Urothelium cell line (cell line): ENCODE results near the gene SLCO3A1.
"Not testable (repeated sequence)": the region's sequence is repeated elsewhere in the genome, so short reads cannot be mapped to it uniquely, and the experiment has no call there.

Source experiments
- DNase-seq: peaks from one replicate; pipeline ENCODE4 v3.0.0; 2011; ENCODE audit warnings: low spot score, mixed read lengths
- FAIRE-seq: peaks from 2 replicates; lab custom pipeline; 2011; peaks lifted over from hg19 to GRCh38; lab: Jason Lieb, UNC

The SLCO3A1 gene

GRCh38 chr15:92168066-92168683 lies 314.7 kb downstream of the SLCO3A1 start:
- FAIRE-seq (no peak), DNase-seq (no peak)

GRCh38 chr15:92170897-92171296 lies 317.4 kb downstream of the SLCO3A1 start:
- FAIRE-seq = no peak
- DNase-seq = no peak

DNA sequence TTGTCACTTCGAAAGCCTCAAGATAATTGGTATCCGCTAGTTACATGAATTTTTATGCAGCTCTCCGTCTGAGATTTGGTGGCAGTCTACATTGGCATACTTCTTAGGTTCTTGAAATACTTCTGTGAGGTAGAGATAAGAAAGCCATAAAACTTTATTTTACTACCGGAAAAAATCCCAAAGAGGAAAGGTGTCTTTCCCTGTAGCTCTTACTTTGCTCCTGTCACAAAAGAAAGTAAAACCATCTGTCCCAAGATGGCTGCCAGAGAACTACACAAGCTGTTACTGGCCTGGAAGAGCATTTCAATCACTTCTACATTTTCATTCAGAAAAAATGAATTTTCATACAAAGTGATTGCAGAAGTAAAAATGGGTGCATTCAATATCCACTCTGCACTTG lies 325.4 kb downstream of the SLCO3A1 start:
- FAIRE-seq = no peak
- no peak for DNase-seq

DNA sequence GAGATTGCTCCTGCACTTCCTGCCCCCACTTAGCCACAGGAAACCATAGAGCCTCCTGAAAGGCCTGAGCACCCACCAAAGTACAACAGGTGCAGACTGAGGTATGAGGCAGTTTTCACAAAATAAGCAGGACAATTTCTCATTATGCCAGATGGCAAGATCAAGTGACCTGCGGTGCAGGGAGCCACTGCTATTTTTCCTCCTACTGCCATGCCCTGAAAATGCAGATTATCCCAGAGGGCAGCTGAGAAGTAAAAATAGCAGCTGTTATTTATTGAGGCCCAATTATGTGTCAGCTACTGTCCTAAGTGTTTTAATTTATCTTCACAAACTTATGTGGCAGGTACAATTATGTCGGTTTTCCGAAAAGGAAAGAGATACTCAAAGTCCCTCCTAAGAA lies 330.6 kb downstream of the SLCO3A1 start:
- no peak for FAIRE-seq
- no peak for DNase-seq

DNA sequence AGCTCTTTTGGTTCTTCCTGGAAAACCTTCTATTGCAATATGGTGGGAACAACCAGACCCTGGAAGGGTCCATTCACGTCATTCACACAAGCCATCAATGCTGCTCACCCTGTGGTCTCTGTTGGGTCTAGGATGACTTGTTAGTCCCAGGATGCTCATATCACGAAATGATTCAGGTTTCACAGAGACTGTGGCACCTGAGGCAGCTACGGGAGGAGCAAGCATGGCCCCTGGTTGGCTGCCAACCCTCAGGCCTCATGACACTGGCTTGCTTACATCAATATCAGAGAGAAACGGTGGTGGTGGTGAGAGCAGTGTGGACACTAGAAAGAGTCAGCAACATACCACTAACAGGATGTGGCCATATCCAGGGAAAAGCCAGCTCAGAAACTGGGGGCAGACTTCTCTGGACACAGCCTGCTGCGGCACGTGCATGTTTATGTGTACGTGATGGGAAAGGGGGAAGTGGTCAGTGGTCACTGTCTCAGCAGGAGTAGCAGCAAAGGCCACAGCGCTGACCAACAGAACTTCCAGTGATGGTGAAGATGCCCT lies 331.2 kb downstream of the SLCO3A1 start:
- DNase-seq = no peak
- no peak for FAIRE-seq

GRCh38 chr15:92187975-92188374 lies 334.5 kb downstream of the SLCO3A1 start:
- DNase-seq = no peak
- no peak for FAIRE-seq

DNA sequence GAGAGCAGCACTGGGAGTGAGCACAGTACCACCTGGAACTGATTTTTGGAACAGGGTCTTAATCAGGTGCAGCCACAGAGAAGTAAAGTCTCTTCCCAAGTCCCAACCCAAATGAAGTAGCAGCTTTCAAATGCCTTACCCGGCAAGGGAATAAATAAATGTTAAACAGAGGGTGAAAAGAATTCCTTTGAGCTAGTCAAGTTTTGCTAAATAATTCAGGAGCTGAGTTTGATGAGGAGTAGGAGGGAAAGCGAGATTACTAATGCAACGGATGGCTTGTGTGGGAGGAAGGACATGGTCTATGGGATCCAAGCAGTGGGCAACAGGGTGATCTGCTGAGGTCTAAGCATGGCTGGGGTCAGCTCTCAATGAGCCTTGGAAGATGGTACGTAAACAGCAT lies 335.7 kb downstream of the SLCO3A1 start:
- DNase-seq (no peak), FAIRE-seq (no peak)

DNA sequence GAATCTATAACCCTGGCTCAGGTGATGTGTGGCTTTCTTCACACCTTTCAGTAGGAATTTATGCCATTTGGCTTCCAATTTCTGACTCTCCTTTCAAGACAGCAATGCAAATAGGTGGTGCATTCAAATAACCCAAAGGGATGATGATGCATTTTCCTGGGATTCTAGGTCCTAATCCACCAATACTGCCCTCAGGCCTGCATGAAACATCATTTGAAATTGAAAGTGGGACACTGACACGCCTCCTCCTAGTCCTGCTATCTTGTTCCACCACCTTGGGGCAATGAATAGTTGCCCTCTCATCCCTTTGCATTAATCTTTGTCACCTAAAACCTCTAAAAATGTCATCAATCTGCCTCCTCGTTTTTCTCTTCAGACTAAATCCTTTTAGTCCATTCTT lies 341.7 kb downstream of the SLCO3A1 start:
- no peak for DNase-seq
- FAIRE-seq = no peak

DNA sequence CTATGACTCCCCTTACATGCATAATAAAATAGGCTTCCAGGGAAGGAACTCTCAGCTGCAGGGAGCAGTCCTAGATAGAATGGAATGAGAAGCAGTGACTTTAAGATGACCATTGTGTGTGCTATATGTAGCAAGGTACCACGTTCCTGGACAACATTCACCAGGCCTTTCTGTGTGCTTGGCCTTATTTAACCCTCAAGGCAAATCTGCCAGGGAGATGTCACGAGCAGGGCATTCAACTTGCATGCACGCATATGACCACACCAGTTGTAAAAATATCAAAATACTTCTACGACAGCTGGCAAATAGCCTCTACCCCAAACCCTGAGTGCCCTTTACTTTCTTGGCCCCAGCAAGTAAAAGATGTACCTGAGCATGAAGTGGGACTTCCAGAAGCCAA lies 342.8 kb downstream of the SLCO3A1 start:
- no peak for DNase-seq
- FAIRE-seq = no peak

DNA sequence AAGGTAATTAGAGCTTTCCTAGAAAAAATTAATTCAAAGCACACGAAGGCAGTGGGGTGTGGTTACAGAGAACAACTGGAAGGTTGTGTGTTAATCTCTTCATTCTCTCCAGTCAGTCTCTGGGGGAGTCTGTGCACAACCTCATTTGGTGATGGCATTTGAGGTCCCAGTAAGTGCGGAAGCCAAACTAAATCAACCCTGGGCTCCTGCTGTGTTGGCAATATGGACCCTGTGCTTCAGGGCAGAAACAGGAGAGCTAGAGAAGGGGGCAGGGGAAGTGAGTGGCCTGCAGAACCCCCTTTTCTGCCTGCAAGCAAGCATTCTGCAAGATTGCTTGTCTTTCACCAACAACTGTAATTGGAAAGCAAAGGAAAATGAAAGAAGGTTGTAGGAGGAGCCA lies 344.2 kb downstream of the SLCO3A1 start:
- DNase-seq (no peak), FAIRE-seq (no peak)

- DNase-seq (no peak), FAIRE-seq (no peak)
Observed at GRCh38 chr15:92200891-92201290, 347.4 kb downstream of the SLCO3A1 start.

GRCh38 chr15:92205255-92205739 lies 351.8 kb downstream of the SLCO3A1 start:
- DNase-seq (no peak), FAIRE-seq (no peak)

- FAIRE-seq, DNase-seq: not testable (repeated sequence)
Observed at GRCh38 chr15:92207601-92208000, 354.1 kb downstream of the SLCO3A1 start.
